HFFc6 (cell line): ENCODE results near the gene UBASH3B. TPM values are rescaled to one million over a fixed set of nuclear protein-coding genes. Genes with fewer than 3 reads are reported as not detected.
A peak's percentile ranks its signal among the peaks of the same experiment; 100 is the strongest.

ENCODE experiments used
- DNase-seq: peaks from one replicate; pipeline ENCODE4 v3.0.0-alpha.2; 2018
- H3K27ac Mint-ChIP-seq: 2 replicates; pipeline ENCODE4 v1.8.0; 2020; ENCODE audit warnings: mild to moderate bottlenecking, mixed read lengths
- H3K27me3 Mint-ChIP-seq: 2 replicates; pipeline ENCODE4 v1.8.0; 2021; ENCODE audit warnings: mild to moderate bottlenecking, moderate library complexity, mixed read lengths; ENCODE audit not compliant: insufficient read depth
- H3K36me3 Mint-ChIP-seq: 2 replicates; pipeline ENCODE4 v1.8.0; 2021; ENCODE audit warnings: low read depth, mixed read lengths
- H3K4me1 Mint-ChIP-seq: 2 replicates; pipeline ENCODE4 v1.8.0; 2020; ENCODE audit warnings: low read depth, mixed read lengths
- H3K4me3 Mint-ChIP-seq: 2 replicates; pipeline ENCODE4 v1.8.0; 2020; ENCODE audit warnings: mild to moderate bottlenecking, moderate library complexity, mixed read lengths
- H3K9me3 Mint-ChIP-seq: 2 replicates; pipeline ENCODE4 v1.8.0; 2020; ENCODE audit warnings: mild to moderate bottlenecking, mixed read lengths
- total RNA-seq, 6 experiments: library from RNA; stranded (reverse); fragmentation: NEBNext Ultra II Directional; extraction: Animal tissue kit (Norgen Biotek cat#: 25700); gene quantifications; 2 replicates in 1 of 6; 3 replicates in 5 of 6; pipeline ENCODE4 v1.2.3, GENCODE V29; 2021
- TF ChIP-seq, protein P1 (sequence below): fragments of 200-600 bp; sonication (generic); IDR thresholded peaks from 2 replicates; pipeline ENCODE4 v1.5.0; 2021; ENCODE audit warnings: antibody characterized with exemption, mild to moderate bottlenecking

UBASH3B gene
- total RNA-seq, 6 experiments from 2014 or later: 44.6 to 60.4 (median 52.9) TPM

DNA sequence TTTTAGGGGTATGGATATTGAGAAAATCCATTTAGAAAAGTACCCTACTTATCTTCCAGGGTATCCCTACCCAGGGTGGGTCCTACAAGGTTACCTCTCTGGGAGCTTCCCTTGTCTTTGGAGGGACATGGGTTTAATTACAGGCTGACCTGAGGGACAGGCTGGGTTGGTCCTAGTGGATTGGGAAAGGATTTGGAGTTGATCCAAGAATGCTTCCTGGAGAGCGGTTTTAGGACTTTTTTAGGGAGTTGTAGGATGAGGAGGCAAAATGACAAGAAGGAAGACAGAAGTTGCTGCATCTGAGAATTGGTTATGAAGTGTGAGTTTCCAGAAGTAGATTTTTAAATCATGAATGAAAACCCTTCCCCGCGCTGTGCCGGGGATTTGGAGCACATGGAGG, 121.0 kb downstream of the UBASH3B start:
- Mint-ChIP-seq H3K27me3 (no peaks in the 10 kb centered on the region; the same call in 1 of the 2 replicates), H3K9me3 (no peaks in the 10 kb centered on the region)
- DNase-seq: no peak

DNA sequence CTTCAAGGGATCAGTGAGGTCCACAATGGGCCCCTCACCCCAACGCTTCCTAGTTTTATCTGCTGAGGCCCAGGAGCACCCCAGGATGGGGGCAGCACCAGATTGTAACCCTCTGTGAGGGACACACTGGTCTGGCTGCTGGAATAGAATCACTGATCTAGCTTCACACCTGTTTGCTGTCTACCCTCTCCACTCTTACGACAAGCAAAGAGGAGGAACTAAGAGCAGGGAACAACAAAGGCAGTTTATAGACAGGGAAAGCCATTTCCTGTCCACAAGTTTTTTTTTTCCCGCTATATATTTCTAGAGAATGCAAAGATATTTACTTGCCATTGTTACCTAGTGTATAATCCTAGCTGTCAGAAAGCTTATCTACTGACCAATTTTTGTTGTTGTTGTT, 121.8 kb downstream of the UBASH3B start:
- DNase-seq: no peak
- no peaks in the 10 kb centered on the region for H3K9me3 Mint-ChIP-seq
- peaks cover 45% of the 10 kb centered on the region for H3K4me1 Mint-ChIP-seq

More for the DNA sequence above, 121.0 kb downstream of the UBASH3B start:
- TF ChIP-seq, protein P1, sequence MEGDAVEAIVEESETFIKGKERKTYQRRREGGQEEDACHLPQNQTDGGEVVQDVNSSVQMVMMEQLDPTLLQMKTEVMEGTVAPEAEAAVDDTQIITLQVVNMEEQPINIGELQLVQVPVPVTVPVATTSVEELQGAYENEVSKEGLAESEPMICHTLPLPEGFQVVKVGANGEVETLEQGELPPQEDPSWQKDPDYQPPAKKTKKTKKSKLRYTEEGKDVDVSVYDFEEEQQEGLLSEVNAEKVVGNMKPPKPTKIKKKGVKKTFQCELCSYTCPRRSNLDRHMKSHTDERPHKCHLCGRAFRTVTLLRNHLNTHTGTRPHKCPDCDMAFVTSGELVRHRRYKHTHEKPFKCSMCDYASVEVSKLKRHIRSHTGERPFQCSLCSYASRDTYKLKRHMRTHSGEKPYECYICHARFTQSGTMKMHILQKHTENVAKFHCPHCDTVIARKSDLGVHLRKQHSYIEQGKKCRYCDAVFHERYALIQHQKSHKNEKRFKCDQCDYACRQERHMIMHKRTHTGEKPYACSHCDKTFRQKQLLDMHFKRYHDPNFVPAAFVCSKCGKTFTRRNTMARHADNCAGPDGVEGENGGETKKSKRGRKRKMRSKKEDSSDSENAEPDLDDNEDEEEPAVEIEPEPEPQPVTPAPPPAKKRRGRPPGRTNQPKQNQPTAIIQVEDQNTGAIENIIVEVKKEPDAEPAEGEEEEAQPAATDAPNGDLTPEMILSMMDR: no peak
- no peak overlapping the region for H3K4me3 Mint-ChIP-seq
- H3K36me3 Mint-ChIP-seq: peaks cover 10% of the 10 kb centered on the region; the same call in 1 of the 2 replicates
- H3K4me1 Mint-ChIP-seq: peaks cover 47% of the 10 kb centered on the region
- no peak overlapping the region; the same call in 1 of the 2 replicates for H3K27ac Mint-ChIP-seq

DNA sequence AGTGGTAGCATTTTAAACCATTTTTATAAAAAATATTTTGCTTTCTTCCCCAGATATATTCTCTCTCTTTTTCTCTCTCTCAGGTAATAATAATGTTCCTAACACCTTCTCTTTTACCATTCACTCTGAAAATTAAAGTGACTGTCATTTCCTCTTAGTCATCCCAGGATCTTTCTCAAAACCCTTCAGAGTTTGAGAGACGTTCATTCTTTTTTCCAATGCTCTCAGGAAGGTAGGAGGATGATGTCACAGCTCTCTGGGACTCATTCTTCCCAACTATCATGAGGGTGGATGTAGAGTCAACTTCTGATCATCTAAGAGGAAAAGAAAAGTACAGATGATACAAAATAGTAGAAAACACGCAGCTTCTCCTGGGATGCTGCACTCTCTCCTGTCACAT, 122.6 kb downstream of the UBASH3B start:
- peak; percentile 11 for DNase-seq
- H3K27ac Mint-ChIP-seq: peak overlapping the region; percentile 47
- peaks cover 40% of the 10 kb centered on the region for H3K4me1 Mint-ChIP-seq
- no peaks in the 10 kb centered on the region; the same call in 1 of the 2 replicates for H3K27me3 Mint-ChIP-seq
- TF ChIP-seq, protein P1: no peak
- H3K4me3 Mint-ChIP-seq: no peak overlapping the region
- H3K36me3 Mint-ChIP-seq: peaks cover 15% of the 10 kb centered on the region; the same call in 1 of the 2 replicates
- no peaks in the 10 kb centered on the region for H3K9me3 Mint-ChIP-seq

More for the DNA sequence above, 121.8 kb downstream of the UBASH3B start:
- no peaks in the 10 kb centered on the region; the same call in 1 of the 2 replicates for H3K27me3 Mint-ChIP-seq
- no peak overlapping the region for H3K4me3 Mint-ChIP-seq
- peak overlapping the region; percentile 47 for H3K27ac Mint-ChIP-seq
- H3K36me3 Mint-ChIP-seq: peaks cover 10% of the 10 kb centered on the region; the same call in 1 of the 2 replicates
- TF ChIP-seq, protein P1: no peak

GRCh38 chr11:122779047-122779629, 123.6 kb downstream of the UBASH3B start:
- TF ChIP-seq, protein P1: no peak
- no peak for DNase-seq
- Mint-ChIP-seq H3K36me3 (peaks cover 19% of the 10 kb centered on the region; the same call in 1 of the 2 replicates), H3K4me1 (peaks cover 40% of the 10 kb centered on the region), H3K9me3 (no peaks in the 10 kb centered on the region), H3K27me3 (no peaks in the 10 kb centered on the region), H3K27ac (no peak overlapping the region; the same call in 1 of the 2 replicates), H3K4me3 (no peak overlapping the region)

GRCh38 chr11:122780296-122780949, 124.9 kb downstream of the UBASH3B start:
- DNase-seq: no peak
- H3K9me3 Mint-ChIP-seq: no peaks in the 10 kb centered on the region
- H3K27me3 Mint-ChIP-seq: no peaks in the 10 kb centered on the region
- H3K36me3 Mint-ChIP-seq: peaks cover 19% of the 10 kb centered on the region; the same call in 1 of the 2 replicates
- TF ChIP-seq, protein P1: no peak
- no peak overlapping the region for H3K4me3 Mint-ChIP-seq
- peak overlapping the region; percentile 37 for H3K27ac Mint-ChIP-seq
- H3K4me1 Mint-ChIP-seq: peaks cover 52% of the 10 kb centered on the region
